Anterior cingulate cortex (tissue), 58 donors: ENCODE results near the gene TACR1.

ENCODE experiments used
- DNase-seq, 58 donors: peaks; one replicate each; lab custom pipeline; 2025; lab: John Stamatoyannopoulos, UW

Gene TACR1

DNA sequence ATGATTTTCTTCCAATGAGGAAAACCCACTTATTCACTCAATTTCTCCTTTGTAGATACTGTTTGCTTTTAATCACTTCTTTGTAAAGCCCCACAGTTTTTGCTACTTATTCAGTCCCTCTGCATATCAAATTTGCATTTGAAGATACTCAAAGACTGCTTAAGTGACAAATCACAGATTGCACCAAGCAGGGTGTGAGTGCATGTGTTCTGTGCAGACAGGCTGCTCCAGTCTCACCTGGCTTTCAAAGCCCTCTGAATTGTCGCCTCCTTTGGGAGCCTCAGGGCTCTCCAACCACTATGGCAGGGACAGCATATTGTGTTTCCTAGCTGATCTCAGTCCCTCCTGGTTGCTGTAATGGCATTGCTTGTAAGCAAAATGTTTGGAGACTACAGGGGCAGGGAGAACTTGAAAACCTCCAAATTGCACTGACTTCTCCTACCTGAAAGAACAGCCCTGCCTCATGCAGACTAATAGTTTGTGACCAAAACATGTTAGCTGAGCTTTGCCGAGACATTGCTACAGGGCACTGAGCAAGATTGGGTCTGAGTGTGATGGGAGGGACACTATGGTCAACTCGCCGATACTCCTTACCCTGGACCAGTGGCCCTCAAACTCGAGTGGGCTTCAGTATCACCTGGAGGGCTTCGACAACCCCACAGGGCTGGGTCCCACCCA is 144.0 kb downstream of the TACR1 start:
- DNase-seq, result no peak

DNA sequence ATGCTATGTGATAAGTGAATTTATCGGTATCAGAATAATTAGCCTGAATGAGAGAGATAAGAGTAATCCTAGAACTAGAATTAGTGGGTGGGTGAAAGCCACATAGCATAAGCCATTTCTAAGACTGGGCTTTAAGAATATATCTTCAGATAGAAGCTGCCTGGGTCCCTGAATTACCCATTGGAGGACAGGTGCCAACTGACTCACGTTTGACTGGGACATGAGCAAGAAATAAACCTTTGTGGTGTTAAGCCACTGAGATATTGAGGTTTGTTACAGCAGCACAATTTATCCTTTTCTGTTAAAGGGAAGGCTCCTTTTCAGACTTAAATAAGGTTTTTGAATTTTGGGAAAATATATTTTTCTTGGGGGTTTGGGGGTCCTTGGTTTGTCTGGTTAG is 145.0 kb downstream of the TACR1 start:
- DNase-seq, result no peak

GRCh38 chr2:75053484-75054112 is 145.7 kb downstream of the TACR1 start:
- DNase-seq, result no peak

- no peak for DNase-seq
Measured at GRCh38 chr2:75047992-75048625, 151.2 kb downstream of the TACR1 start.

- DNase-seq, result no peak
Measured at GRCh38 chr2:75047189-75047991, 151.9 kb downstream of the TACR1 start.

- no peak for DNase-seq
Measured at GRCh38 chr2:75045526-75046050, 153.7 kb downstream of the TACR1 start.

- no peak for DNase-seq
Measured at GRCh38 chr2:75044291-75044690, 155.0 kb downstream of the TACR1 start.

GRCh38 chr2:75042823-75043222 is 156.5 kb downstream of the TACR1 start:
- no peak for DNase-seq

GRCh38 chr2:75041731-75042600 is 157.4 kb downstream of the TACR1 start:
- no peak for DNase-seq

GRCh38 chr2:75041226-75041625 is 158.1 kb downstream of the TACR1 start:
- DNase-seq, result no peak

DNA sequence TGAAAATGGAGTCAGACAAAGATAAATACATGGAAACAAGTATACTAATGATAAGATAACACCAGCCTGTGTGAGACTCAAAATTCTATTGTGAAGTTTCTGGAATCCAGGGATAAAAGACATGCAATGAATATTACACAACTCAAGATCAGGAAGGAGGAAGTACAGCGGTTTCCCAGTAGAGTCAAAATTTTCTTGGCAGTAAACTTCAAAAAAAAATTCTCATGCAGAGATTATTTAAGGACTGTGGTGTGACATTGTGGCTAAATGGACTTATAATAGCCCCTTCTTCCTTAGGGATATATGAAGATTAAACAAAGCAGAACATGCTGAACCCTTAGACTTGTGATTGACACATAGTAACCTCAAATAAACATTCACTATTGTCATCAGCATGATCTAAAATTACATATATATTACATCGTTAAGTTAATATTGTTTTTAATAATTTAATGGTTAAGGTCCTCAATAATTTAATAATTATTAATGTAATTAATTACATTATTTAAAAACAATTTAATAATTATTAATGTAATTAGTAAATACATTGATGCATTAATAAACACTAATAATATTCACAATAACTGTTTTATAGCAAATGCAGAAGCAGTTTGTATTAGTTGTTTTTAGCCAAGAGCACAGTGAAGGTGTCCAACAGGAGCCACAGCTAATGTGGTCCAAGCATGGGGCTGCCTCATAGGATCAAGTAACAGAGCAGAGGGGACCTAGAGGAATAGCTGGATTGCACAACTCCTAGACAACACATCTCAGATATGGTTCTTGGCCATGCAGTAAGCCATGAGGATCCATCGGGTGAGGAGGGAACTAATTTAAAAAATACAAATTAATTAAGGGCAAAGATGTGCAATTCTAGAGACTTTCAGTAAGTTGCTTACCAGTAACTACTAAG is 163.6 kb downstream of the TACR1 start:
- no peak for DNase-seq

GRCh38 chr2:75033516-75033915 is 165.8 kb downstream of the TACR1 start:
- DNase-seq, result no peak

DNA sequence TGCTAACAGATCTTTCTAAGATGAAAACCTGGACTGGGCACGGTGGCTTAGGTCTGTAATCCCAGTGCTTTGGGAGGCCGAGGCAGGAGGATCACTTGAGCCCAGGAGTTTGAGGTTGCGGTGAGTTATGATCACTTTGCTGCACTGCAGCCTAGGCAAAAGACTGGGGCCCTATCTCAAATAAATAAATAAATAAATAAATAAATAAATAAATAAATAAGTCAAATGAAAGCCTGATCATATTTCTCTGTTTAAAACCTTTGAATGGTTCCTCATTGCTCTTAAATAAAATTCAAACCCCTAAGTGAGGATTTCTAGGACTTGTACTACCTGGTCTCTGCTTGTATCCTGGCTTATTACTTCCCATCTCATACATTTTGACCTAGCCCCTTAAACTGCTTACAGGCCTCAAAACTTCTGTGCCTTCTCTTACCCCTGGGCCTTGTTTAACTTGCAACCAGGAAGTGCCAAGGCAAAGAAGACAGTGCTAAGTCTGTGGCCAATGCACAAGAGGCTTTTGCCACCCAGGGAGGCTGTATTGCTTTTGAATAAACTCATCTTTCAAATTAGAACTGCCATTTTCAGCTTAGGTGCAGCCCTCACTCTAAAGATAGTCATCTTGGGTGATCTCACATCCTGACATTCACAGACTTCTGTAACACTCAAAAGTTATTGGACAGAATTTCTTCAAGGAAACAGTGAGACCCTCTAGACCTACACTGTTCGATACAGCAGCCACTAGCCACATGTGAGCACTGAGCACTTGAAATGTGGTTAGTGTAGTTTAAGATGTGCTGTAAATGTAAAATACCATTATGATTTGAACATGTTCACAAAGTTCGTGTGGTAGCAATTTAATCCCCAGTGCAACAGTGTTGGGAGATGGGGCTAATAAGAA is 167.2 kb downstream of the TACR1 start:
- DNase-seq, result no peak

GRCh38 chr2:75031171-75031570 is 168.1 kb downstream of the TACR1 start:
- DNase-seq, result no peak

DNA sequence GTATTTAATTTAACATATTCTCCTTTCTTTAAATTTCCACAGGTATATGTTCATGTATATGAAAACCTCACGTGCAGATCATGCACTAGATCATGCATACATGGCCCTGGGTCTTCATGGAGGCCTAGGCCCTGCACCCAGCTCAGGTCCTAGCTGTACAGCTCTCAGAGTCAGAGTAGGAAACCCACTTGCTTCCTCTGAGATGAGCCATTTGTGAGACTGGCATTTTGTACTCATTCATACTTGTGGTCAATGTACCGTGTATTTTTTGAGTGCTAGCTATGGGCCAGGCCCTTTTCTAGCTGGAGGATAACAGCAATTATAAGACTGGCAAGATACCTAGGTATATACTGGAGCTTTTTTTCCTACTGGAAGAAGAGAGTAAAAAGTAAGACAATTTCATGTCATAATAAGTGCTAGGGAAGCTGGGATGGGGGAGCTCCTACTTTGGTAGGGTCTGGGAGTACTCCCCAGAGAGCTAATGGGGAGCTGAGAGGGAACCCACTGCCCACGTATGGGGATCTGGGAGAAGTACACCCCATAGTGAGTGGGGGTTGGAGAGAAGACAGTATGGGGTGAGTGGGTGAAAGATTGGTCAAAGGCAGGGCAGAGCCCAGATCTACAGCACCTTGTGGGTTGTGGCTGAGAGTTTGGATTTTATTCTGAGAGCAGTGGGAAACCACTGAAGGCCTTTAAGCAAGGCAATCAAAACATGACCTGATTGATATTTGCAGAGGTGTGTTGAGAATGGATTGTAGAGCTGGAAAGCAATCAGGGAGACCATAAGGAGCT is 168.9 kb downstream of the TACR1 start:
- no peak for DNase-seq

DNA sequence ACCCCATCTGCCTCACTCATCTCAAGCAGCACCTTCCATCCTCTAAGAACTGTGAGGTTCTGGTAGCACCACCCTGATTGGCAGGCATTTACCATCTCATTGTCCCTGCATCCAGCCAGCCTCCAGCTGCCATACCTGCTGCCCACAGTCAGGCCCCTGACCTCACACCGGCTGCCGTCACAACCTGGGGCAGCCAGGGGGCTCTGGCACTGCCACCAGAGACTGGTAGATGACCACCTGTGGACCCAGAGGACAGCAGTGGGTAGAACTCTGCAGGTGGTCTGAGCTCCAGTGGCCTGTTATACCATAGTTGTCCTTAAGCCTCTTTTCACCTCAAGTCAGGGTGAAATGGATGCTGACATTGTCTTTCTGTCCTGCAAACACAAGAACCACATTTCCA is 171.4 kb downstream of the TACR1 start:
- DNase-seq, result no peak
